NT2/D1 (cell line): ENCODE results near the gene TGFBR3.

ENCODE experiments used
- SUZ12 ChIP-seq: IDR thresholded peaks from 2 replicates; pipeline ENCODE4 v1.6.1; 2011; ENCODE audit not compliant: insufficient read length, insufficient read depth; ENCODE audit errors: extremely low read depth
- YY1 ChIP-seq: IDR thresholded peaks from 2 replicates; pipeline ENCODE4 v1.6.1; 2011; ENCODE audit not compliant: insufficient read length, insufficient read depth

DNA sequence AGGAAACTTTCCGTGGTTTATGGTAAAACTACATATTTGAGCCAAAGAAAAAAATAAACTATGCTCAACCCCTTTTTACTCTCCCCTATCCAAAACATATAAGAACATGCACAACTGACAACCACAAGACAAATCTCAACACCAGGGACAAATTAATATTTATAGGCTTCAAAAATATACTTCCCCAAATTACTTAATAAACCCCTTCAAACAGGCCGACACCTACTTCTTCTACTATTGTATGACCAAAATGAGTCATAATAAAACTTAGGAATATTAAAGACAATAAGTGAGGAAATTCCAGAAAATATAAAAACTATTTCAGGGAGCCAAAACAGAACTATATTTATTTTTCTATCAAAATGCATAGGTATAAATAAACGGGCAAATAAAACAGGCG, 71.5 kb downstream of the TGFBR3 start:
- TF ChIP-seq YY1 (no peak), SUZ12 (no peak)
